Adipocyte (in vitro differentiated cells): ENCODE measurements around the gene DARS1.

Experiments used
- DNase-seq: peaks from one replicate; pipeline ENCODE4 v3.0.0-alpha.2; 2015; ENCODE audit warnings: low read depth
- H3K27me3 ChIP-seq: replicated peaks from 2 replicates; pipeline ENCODE4 v1.7.0; 2013; ENCODE audit warnings: mild to moderate bottlenecking, low read length, moderate library complexity; ENCODE audit not compliant: control insufficient read depth, insufficient read depth
- H3K36me3 ChIP-seq: 2 replicates; pipeline ENCODE4 v1.7.0; 2013; ENCODE audit warnings: low read length, mild to moderate bottlenecking, moderate library complexity; ENCODE audit not compliant: control insufficient read depth, insufficient read depth, severe bottlenecking
- H3K4me1 ChIP-seq: 2 replicates; pipeline ENCODE4 v1.7.0; 2013; ENCODE audit warnings: mild to moderate bottlenecking, low read length, moderate library complexity; ENCODE audit not compliant: control insufficient read depth, insufficient read depth
- H3K4me3 ChIP-seq: 2 replicates; pipeline ENCODE4 v1.7.0; 2013; ENCODE audit warnings: mild to moderate bottlenecking, low read length, moderate library complexity
- H3K9ac ChIP-seq: 2 replicates; pipeline ENCODE4 v1.7.0; 2013; ENCODE audit warnings: mild to moderate bottlenecking, low read length, moderate library complexity
- H3K9me3 ChIP-seq: 2 replicates; pipeline ENCODE4 v1.7.0; 2013; ENCODE audit warnings: mild to moderate bottlenecking, low read length, moderate library complexity; ENCODE audit not compliant: control insufficient read depth

DARS1 gene

GRCh38 chr2:135942936-135943688 is 42.3 kb downstream of the DARS1 start:
- no peak overlapping the region for H3K9ac ChIP-seq
- DNase-seq, result no peak

DNA sequence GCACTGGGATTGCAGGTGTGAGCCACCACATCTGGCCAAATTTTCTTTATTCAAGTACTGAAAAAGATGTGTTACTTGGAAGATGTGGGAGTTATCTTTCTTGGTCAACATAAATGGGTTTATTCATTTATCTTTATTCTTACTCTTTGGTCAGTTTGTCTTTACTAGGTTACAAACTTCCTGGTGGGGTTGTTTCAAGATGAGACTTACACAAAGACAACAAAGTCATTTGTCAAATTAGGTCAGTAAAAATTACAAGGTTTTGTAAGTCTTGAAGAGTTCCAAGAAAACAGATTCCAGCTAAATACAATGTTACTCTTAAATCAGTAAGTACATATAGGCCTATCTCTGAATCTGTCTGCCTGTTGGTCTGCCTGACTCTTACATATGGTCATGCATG is 48.9 kb downstream of the DARS1 start:
- no peak for DNase-seq
- Histone ChIP-seq H3K4me1 (no peaks in the 10 kb centered on the region), H3K4me3 (no peak overlapping the region), H3K27me3 (no peaks in the 10 kb centered on the region), H3K9me3 (no peaks in the 10 kb centered on the region), H3K36me3 (peaks cover 16% of the 10 kb centered on the region), H3K9ac (no peak overlapping the region)

More at GRCh38 chr2:135942936-135943688, 42.3 kb downstream of the DARS1 start:
- Histone ChIP-seq H3K4me3 (no peak overlapping the region), H3K27me3 (no peaks in the 10 kb centered on the region), H3K4me1 (peaks cover 11% of the 10 kb centered on the region), H3K36me3 (peaks cover 8% of the 10 kb centered on the region), H3K9me3 (no peaks in the 10 kb centered on the region)

GRCh38 chr2:135935914-135936313 is 49.5 kb downstream of the DARS1 start:
- H3K9ac ChIP-seq, result no peak overlapping the region
- H3K4me1 ChIP-seq, result no peaks in the 10 kb centered on the region
- no peak overlapping the region for H3K4me3 ChIP-seq
- peaks cover 23% of the 10 kb centered on the region for H3K36me3 ChIP-seq
- H3K27me3 ChIP-seq, result no peaks in the 10 kb centered on the region
- no peaks in the 10 kb centered on the region for H3K9me3 ChIP-seq
- DNase-seq, result no peak

DNA sequence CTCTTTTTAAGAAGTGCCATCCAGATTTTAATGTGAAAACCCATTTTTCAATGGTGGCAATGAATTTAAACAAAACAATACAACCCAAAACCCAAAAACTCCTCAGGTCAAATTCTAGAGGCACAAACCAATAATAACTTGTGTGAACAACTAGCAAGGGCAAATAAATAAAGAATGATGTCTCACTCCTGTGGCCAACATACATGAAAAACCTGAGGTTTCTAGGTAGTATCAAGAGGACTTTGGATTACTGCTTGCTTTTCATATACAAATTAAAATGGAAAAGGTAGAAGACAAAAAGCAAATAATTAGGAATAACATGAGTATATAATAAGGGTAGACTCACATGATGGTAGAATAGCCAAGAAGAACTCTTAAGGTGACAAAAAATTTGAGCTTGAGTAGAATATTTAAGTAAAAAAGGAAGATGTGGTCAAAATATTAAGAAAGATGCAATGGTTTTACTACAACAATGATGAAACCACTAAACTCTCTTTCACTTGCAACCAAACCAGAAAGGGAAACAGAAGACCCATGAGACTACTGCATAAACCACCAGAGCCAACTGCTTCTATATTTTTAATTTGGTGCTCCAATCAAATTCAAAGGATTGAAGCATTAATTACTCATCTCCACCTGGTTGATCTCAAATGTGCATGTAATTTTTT is 53.5 kb downstream of the DARS1 start:
- Histone ChIP-seq H3K27me3 (no peaks in the 10 kb centered on the region), H3K4me3 (no peak overlapping the region), H3K9me3 (no peaks in the 10 kb centered on the region), H3K9ac (no peak overlapping the region), H3K4me1 (no peaks in the 10 kb centered on the region), H3K36me3 (peaks cover 45% of the 10 kb centered on the region)
- no peak for DNase-seq

DNA sequence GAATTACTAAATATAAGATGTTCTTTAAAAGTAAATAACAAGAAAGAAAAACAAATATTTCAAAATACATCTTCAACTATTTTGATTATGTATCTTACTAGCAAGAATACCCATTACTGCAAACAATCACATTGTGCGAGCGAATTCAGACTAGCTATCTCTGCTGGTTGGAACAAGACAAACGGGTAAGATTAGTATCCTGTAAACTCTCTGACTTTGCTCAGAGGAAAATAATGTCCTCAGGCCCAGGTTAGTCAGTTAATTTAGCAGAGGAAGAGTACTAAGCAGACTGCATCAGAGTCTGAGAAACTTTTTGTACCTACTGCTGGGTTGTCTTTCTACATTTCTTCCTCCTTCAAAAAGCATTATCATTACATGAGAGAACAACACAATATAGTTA is 58.8 kb downstream of the DARS1 start:
- Histone ChIP-seq H3K9me3 (no peaks in the 10 kb centered on the region), H3K4me3 (no peak overlapping the region), H3K9ac (no peak overlapping the region), H3K27me3 (no peaks in the 10 kb centered on the region), H3K4me1 (no peaks in the 10 kb centered on the region), H3K36me3 (peaks cover 50% of the 10 kb centered on the region)
- no peak for DNase-seq

DNA sequence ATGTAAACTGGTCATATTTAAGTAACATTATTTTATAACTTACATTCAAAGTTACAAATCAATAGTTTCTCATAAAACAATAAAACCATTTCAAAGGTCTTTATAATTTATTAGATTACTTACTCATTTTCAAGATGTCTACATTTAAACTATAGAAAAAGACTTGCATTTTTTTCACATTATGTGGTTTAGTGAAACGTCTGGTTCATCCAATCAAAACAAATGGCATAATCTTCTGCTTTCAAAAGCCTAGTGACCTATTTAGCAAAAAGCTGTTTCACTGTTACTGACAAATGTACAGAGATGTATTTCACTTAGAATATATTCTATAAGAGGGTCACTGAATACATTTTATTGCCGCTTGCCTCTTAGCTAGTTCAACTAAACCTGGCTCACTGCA is 59.9 kb downstream of the DARS1 start:
- Histone ChIP-seq H3K4me1 (no peaks in the 10 kb centered on the region), H3K27me3 (no peaks in the 10 kb centered on the region), H3K36me3 (peaks cover 39% of the 10 kb centered on the region), H3K9me3 (no peaks in the 10 kb centered on the region), H3K9ac (no peak overlapping the region), H3K4me3 (no peak overlapping the region)
- DNase-seq, result peak; percentile 64

GRCh38 chr2:135916207-135916606 is 69.2 kb downstream of the DARS1 start:
- H3K9ac ChIP-seq, result no peak overlapping the region
- H3K27me3 ChIP-seq, result no peaks in the 10 kb centered on the region
- no peaks in the 10 kb centered on the region for H3K4me1 ChIP-seq
- no peaks in the 10 kb centered on the region for H3K9me3 ChIP-seq
- no peak overlapping the region for H3K4me3 ChIP-seq
- peak; percentile 58 for DNase-seq
- peaks cover 32% of the 10 kb centered on the region for H3K36me3 ChIP-seq

GRCh38 chr2:135914485-135914884 is 70.9 kb downstream of the DARS1 start:
- no peaks in the 10 kb centered on the region for H3K4me1 ChIP-seq
- H3K9me3 ChIP-seq, result no peaks in the 10 kb centered on the region
- no peak overlapping the region for H3K9ac ChIP-seq
- H3K36me3 ChIP-seq, result peaks cover 38% of the 10 kb centered on the region
- no peak for DNase-seq
- H3K4me3 ChIP-seq, result no peak overlapping the region
- no peaks in the 10 kb centered on the region for H3K27me3 ChIP-seq

GRCh38 chr2:135913727-135914365 is 71.6 kb downstream of the DARS1 start:
- H3K9ac ChIP-seq, result no peak overlapping the region
- no peak overlapping the region for H3K4me3 ChIP-seq
- DNase-seq, result peak; percentile 82
- no peaks in the 10 kb centered on the region for H3K9me3 ChIP-seq
- H3K36me3 ChIP-seq, result peaks cover 41% of the 10 kb centered on the region
- H3K27me3 ChIP-seq, result no peaks in the 10 kb centered on the region
- no peaks in the 10 kb centered on the region for H3K4me1 ChIP-seq

- H3K36me3 ChIP-seq, result peaks cover 68% of the 10 kb centered on the region
These were observed 75.5 kb downstream of the DARS1 start for GRCh38 chr2:135909976-135910375.

DNA sequence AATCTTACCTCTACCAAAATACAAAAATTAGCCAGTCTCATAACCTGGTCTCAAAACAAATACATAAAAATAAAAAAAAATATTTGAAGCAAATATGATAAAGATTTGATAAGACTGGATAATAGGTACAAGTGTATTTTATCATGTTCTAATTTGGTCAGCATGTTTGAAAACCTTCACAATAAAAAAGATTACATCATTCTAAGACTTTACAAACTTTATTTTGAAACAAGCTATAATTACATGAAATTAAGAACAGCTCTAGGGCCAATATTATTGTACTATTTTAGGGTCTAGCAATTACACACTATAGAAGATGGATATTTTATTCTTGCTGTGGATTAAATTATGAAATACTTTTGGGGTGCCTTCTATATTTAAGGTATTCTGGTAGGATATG is 79.7 kb downstream of the DARS1 start:
- H3K9ac ChIP-seq, result no peak overlapping the region
- H3K36me3 ChIP-seq, result peaks cover 50% of the 10 kb centered on the region
- peaks cover 14% of the 10 kb centered on the region for H3K4me1 ChIP-seq
- DNase-seq, result no peak
- no peak overlapping the region for H3K4me3 ChIP-seq
- no peaks in the 10 kb centered on the region for H3K27me3 ChIP-seq
- no peaks in the 10 kb centered on the region for H3K9me3 ChIP-seq

More at GRCh38 chr2:135909976-135910375, 75.5 kb downstream of the DARS1 start:
- peak; percentile 83 for DNase-seq
- no peaks in the 10 kb centered on the region for H3K9me3 ChIP-seq
- H3K27me3 ChIP-seq, result no peaks in the 10 kb centered on the region
- H3K4me1 ChIP-seq, result no peaks in the 10 kb centered on the region
- no peak overlapping the region for H3K4me3 ChIP-seq
- H3K9ac ChIP-seq, result no peak overlapping the region
